ENCODE measurements around the gene KRTAP4-2.
"Not testable (repeated sequence)": the region's sequence is repeated elsewhere in the genome, so short reads cannot be mapped to it uniquely, and the experiment has no call there.

Gene KRTAP4-2

GRCh38 chr17:41199421-41200078 is 21.5 kb upstream of the KRTAP4-2 start:
- TF ChIP-seq CTCF (IDR thresholded peaks at IDR 0.05; ENCODE audit: borderline replicate concordance, insufficient read depth, low read depth, low read length), result no peak
- H3K4me3 ChIP-seq (ENCODE audit: low read depth, low read length), result no peak overlapping the region

GRCh38 chr17:41196068-41196467 is 18.0 kb upstream of the KRTAP4-2 start:
- H3K4me3 ChIP-seq (ENCODE audit: low read depth, low read length), result no peak overlapping the region
- no peak for TF ChIP-seq CTCF (IDR thresholded peaks at IDR 0.05; ENCODE audit: borderline replicate concordance, insufficient read depth, low read depth, low read length)

GRCh38 chr17:41190328-41190727 is 12.3 kb upstream of the KRTAP4-2 start:
- no peak for TF ChIP-seq CTCF (IDR thresholded peaks at IDR 0.05; ENCODE audit: borderline replicate concordance, insufficient read depth, low read depth, low read length)

GRCh38 chr17:41189837-41190318 is 11.9 kb upstream of the KRTAP4-2 start, which contains the start of gene KRTAP9-1:
Gene KRTAP9-1 (plus strand): TSS chr17:41189887. CDS start chr17:41189887, 0 bp downstream.
- not testable (repeated sequence) for H3K4me3 ChIP-seq (ENCODE audit: low read depth, low read length)

More at GRCh38 chr17:41190328-41190727, 12.3 kb upstream of the KRTAP4-2 start:
- H3K4me3 ChIP-seq (ENCODE audit: low read depth, low read length), result no peak overlapping the region

GRCh38 chr17:41186872-41187271 is 8.9 kb upstream of the KRTAP4-2 start:
- no peak for TF ChIP-seq CTCF (IDR thresholded peaks at IDR 0.05; ENCODE audit: borderline replicate concordance, insufficient read depth, low read depth, low read length)
- no peak overlapping the region for H3K4me3 ChIP-seq (ENCODE audit: low read depth, low read length)

- no peak for TF ChIP-seq CTCF (IDR thresholded peaks at IDR 0.05; ENCODE audit: borderline replicate concordance, insufficient read depth, low read depth, low read length)
- no peak overlapping the region for H3K4me3 ChIP-seq (ENCODE audit: low read depth, low read length)
Observed at GRCh38 chr17:41185001-41185400, 7.0 kb upstream of the KRTAP4-2 start.

- TF ChIP-seq CTCF (IDR thresholded peaks at IDR 0.05; ENCODE audit: borderline replicate concordance, insufficient read depth, low read depth, low read length), result no peak
- H3K4me3 ChIP-seq (ENCODE audit: low read depth, low read length), result no peak within 1 kb of the TSS
Observed at GRCh38 chr17:41184480-41184961, 6.5 kb upstream of the KRTAP4-2 start, which contains the start of gene KRTAP4-1. Gene KRTAP4-1 (minus strand): TSS chr17:41184911. CDS start chr17:41184854, 57 bp downstream.
